NCI-H460 (cell line): ENCODE results near the gene CNTN4. TPM values are rescaled to one million over a fixed set of nuclear protein-coding genes. Genes with fewer than 3 reads are reported as not detected.
"Not testable (repeated sequence)": the region's sequence is repeated elsewhere in the genome, so short reads cannot be mapped to it uniquely, and the experiment has no call there.

ENCODE experiments used
- DNase-seq: peaks from one replicate; pipeline ENCODE4 v3.0.0-alpha.2; 2016; ENCODE audit warnings: low read depth; ENCODE audit errors: extremely low read depth
- total RNA-seq: library from RNA; depleted of rRNA; stranded (reverse); fragments of >200 nt; shearing (Covaris generic); gene quantifications from 2 replicates; pipeline ENCODE4 v1.2.3, GENCODE V29; 2014

CNTN4 gene
- total RNA-seq, 1 experiment from 2014 or later = 1.6 TPM

DNA sequence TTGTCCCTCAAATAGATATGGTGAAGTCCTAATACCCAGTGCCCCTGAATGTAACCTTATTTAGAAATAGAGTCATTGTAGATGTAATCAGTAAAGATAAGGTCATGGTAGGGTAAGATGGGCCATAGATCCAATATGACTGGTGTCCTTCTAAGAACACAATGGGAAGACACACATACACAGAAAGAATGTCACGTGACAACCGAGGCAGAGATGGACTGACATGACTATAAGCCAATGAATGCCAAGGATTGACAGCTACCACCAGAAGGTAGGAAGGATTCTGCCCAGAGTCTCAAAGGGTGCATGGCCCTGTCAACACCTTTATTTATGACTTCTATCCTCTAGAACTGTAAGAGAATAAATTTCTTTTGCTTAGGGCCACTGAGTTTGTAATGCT, 780.4 kb downstream of the CNTN4 start:
- DNase-seq = no peak

DNA sequence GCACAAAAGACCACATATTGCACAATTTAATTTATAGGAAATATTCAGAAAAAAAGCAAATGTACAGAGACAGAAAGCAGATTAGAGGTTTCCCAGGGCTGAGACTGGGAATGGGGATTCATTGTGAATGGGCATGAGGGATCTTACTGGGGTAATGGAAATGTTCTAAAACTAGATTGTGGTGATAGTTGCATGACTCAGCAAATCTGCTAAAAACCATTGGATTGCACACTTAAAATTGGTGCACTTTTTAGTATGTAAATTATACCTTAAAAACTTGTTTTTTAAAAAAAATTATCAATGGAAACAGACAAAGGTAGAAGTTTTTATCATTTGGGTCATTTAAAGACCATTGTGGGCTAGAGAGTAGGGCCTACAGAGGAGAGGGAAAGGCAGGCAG, 780.9 kb downstream of the CNTN4 start:
- no peak for DNase-seq

DNA sequence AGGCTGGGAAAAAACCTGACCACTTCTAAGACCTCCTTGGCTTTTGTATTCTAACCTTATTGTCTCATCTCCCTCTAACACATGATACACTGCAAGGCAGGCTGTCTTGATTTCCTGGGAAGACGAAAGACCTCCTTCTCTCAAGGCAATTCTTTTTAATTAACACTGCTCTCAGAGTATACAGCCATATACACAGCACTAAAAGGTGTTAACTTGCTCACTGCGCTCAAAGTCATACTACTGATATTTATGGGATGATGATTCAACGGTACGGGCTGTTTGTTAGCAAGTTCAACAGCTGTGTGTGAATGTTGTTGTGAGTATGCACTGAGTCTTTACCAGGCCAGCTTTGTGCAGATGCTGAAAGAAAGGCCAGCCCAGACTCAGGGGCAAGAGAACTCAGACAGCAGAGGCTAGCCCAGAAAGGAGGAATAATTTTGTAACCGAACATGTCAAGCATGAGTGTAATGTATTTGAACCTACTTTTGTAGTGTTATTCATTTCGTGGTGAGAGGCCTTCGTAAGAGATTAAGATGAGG, 781.6 kb downstream of the CNTN4 start:
- peak; percentile 8 for DNase-seq

DNA sequence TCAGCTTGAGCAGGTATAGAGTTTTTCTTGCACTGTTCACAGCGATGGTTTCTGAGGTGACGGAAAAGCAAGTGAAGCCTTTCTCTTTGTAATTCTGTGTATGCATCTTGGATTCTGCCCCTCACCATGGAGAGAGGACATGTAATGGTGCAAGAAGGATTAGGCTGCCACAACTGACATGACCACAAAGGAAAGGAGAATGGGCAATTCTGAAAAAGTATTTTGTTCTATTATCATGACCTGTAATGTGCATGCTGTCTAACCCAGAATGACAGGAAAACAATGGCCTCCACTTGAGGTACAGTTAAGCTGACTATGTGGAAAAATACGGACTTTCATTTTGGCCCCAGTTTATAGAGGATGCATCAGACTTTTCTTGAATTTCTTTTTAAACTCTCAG, 784.6 kb downstream of the CNTN4 start:
- no peak for DNase-seq

DNA sequence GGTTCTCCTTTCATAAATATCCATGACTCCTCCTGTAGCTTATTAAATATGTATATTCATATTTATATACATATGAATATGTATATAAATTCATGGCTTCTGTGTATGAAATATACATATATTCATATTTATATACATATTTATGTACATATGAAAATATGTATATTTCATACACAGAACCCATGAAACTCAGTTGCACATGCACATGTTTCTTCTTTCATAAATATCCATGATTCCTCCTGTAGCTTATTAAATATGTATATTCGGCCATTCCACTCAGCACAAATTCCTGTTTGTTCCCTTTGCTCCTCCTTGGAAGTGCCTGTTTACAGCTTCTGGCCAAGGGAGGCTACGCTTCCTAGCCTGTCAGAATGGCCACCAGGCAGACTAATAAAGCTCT, 789.9 kb downstream of the CNTN4 start:
- no peak for DNase-seq

DNA sequence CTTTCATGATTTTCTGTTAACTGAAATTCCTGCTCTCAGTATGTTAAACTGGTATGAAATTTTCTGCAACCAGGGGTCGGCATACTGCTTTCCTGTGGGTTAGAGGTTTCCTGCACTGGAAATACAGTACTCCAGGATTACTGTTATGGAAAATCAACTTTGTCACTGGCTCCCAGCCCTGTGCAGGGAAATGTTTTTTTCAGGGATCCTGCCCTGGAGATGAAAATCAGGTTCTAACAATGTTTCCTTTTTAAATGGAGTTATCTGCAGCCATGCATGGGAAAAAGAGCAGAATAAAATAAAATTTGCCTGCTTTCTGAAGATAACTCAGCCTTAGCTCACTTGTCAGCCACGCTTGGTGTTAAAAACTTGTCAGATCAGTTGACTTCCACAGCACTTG, 791.1 kb downstream of the CNTN4 start:
- DNase-seq = no peak

DNA sequence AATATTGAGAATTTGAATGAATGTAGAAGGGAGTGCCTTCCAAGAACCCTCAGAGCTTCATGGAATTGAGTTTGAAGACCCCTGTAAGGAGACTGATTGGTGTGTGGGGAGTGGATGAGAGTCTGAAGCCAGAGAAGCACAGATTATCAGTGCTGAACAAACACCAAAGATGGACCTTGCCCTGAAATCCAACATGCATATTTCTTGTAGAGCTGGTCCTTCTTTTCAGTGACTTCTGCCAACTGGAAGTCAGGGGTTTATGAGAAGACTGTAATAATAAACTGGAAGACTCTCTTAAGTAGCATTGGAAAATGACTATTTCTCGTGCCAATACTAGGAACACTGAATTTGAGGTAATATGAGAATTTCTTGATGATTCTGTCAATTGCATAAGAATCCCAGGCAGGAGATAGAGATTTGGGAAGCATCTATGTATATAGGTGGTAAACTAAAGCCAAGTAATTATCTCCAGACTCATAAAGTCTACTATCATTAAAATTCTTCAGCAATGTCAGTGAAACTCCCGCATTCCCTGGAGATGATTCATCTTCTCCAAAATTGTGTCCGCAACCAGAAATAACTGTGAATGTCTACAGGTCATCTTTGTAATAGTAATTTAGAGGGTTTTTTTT, 797.8 kb downstream of the CNTN4 start:
- DNase-seq = no peak

DNA sequence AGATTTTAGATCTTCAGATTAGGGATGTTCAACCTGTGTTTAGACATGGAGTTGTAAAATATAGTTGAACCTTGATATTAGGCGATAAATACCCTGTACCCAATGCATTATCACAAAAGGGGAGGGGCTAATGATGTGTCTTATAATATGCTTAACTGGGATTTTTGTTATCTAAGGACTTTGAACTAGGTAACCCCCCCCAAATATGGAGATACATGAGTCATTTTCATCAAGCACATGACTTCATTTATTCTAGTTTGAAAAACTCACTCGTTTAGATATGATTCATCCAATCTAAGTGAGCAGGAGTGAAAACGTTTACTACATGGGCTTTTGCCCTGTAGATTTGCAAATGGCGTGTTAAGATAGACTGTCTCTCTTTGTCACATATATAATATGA, 799.2 kb downstream of the CNTN4 start:
- no peak for DNase-seq

DNA sequence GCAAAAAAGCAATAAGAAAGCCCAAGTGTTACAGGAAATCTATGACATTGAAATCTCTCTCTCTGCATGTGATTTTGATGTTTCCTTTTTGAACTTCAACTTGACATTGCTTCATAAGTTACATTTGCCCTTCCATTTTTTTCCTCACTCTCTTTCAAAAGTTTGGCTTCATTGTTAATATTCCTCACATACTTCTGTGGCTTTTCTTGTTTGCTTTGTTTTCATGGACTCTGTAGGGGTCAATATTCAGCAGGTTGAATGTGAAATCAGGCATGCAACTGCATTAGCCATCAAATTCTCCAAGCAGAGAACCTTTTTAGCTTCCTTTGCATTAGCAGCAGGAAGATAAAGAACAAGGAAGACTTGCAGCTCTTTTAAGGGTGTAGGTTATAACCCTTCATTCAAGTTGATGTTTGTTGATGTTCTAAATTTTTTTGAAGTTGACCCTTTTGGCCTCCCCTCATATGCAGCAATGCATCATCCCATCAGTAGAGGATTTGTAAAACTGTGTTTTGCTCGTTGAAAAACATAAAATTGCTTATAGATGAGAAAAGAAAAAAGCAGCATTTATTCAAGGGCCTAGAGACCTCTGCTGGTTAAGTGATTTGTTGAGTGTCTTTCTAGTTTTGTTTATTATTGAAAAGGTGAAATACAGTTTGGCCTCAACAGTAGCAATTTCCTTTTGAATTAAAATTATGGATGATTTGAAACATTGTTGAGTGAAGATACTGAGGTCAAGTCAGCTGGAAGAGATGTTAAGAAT, 800.1 kb downstream of the CNTN4 start:
- no peak for DNase-seq

DNA sequence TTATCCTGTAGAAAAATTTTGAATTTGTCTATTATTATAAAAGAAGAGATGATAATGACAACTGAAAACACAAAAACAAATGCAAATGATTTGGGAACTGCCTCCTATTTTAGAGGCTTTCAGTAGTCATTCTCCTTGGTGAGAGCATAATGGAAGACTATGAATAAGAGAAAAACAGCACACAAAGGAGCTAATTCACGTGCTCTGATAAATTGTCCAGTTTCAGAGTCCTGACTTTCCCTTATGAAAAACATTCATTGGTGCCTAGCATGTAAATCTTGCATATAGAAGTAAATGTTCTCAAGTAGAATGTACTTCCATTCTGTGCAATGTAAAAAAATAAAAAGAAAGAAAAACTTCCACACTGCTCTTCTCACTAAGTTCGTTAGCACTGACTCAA, 805.4 kb downstream of the CNTN4 start:
- no peak for DNase-seq

DNA sequence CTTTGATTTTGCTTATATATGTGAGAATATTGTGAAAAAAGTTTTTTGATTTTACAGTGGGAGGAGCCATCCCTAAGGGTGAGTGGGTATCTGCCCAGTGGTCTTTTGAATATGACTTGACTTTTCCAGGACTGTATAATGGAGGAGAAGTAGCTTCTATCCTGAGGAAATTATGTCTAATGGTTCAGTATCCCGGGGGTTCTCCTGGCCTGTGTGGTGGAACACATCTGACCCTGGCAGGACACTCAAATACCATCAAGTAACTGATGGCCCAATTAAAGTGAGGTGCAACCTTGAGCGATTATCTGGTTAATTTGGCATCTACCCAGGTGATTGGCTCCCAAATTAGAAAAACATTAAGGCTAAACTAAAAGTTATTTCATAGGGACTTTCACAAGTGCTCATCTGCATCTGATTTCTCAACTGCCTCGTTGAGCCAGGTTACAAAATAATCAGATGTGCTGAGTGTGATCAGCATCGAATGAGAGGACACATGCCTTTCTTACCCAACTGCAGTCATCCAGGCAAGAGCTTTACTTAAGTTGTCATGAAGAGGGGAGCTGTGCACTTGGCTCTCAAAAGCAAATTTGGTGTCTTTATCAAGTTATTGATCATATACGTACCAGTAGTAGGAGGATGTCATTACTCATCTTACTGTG, 810.2 kb downstream of the CNTN4 start:
- no peak for DNase-seq

DNA sequence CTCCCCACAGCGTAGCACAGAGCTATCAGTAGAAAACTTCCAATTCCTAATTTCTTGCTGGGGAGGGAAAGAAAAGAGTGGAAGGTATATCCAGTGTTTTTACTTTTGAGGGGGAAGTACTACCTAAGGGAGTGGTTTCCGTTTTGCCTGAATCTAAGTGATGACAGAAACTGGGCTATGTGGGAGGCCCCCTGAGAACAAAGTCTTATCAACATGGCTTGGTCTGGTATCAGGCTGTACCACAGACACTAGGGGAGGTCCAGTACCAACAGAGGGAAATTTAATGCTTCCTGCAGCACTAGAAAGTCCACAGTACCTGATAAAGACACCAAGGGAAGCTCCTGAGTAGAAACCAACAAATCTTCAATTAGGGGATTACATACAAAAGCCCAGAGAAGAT, 812.3 kb downstream of the CNTN4 start:
- no peak for DNase-seq

DNA sequence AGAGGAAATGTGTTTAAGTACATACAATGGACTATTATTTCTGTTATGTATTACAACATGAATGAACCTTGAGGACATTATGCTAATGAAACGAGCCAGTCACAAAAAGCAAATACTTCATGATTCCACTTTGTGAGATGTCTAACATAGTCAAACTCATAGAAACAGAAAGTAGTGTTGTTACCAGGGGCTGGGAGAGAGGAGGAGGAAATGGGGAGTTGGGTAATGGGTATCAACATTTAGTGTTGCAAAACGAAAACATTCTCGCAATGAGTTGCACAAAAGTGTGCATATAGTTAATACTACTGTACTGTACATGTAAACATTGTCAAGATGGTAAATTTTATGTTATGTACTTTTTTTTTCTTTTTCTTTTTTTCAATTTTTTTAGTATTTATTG, 817.2 kb downstream of the CNTN4 start:
- DNase-seq = no peak

DNA sequence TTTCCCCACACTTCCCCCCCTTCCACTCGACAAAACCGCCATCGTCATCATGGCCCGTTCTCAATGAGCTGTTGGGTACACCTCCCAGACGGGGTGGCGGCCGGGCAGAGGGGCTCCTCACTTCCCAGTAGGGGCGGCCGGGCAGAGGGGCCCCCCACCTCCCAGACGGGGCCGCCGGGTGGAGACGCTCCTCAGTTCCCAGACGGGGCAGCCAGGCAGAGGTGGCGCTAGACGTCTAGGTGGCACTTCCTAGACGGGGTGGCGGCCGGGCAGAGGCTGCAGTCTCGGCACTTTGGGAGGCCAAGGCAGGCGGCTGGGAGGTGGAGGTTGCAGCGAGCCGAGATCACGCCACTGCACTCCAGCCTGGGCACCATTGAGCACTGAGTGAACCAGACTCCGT, 818.0 kb downstream of the CNTN4 start:
- DNase-seq = not testable (repeated sequence)

DNA sequence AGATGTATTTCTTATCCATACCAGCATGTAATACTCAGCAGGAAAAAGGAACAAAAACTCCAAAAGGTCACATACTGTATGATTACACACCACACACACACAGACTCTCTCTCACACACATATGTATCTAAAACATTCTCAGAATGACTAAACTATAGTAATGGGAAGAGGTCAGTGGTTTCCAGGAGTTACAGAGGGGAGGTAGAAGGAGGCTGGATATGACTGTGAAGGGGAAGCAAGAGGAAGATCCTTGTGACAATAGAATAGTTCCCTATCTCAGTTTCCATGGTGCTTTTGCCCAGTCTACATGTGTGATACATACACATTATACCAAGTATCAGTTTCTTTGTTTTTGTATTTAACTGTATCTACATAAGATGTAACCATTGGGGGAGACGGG, 821.4 kb downstream of the CNTN4 start:
- no peak for DNase-seq

DNA sequence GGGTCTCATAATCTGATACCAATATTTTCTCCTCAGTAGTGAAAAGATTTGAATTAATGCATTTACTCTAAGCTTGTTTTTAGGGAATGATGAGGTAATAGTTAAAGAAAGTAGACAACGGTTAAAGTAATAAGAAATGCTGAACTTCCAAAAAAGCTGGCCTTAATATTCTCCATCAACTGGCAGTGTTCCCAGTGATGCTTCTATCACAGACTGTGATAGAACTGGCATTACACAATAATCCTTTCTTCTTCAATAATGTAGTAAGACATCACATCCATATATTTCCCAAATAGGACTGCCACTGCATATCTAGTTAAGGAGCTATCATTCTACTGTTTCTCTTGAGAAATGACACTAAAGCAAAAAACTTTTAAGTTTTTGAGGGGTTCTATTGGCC, 822.8 kb downstream of the CNTN4 start:
- no peak for DNase-seq

DNA sequence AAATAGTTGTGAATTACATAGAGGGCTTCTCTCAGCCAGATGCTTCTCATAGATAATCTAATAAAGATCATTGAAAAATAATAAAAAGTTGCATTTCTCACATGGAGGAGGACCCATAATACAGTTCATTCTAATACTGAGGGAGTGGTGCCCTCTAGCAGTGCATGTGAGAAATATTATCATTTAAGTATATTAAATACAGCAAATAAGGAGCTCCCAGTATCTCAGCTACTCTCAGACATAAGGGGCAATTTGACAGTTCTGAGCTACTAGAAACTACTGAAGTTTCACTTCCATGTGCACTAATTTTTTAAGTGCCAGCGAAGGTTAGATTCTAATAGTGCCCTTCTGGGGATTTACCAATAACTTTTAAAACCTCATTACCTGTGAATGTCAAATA, 823.2 kb downstream of the CNTN4 start:
- peak; percentile 20 for DNase-seq

DNA sequence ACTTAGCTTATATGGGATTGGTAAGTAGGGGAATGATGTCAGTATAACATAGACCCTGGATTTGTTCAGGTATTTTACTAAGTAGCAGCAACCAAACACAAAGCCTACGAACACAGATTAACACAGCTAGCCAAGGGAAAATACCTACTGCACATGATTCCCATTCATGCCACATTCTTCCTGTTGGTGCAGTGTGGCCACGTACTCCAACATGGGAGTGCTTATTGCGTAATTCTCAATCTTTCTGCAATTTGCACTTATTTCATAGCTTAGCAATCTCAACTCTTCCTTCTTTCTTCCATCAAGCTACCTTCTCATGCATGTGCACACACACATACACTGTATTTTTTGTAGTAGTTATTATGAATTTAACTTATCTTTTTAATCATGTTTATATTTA, 824.7 kb downstream of the CNTN4 start:
- DNase-seq = no peak

DNA sequence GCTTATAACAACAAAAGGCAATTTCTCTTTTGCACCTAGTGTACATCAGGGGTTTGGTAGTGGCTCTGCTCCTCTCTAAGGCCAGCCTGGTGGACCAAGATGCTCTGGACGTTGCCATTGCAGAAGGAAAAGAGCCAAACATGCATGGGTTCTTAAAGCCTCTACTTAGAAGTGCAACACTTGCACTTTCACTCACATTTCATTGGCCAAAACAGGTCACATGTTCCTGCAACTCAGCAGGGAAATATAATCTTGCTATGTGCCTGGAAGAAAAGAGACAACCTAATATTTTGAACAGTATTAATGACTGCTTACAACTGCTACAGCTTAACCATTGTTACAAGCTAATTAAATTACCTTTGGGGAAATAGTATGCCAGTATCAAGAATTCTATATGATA, 828.6 kb downstream of the CNTN4 start:
- DNase-seq = no peak

DNA sequence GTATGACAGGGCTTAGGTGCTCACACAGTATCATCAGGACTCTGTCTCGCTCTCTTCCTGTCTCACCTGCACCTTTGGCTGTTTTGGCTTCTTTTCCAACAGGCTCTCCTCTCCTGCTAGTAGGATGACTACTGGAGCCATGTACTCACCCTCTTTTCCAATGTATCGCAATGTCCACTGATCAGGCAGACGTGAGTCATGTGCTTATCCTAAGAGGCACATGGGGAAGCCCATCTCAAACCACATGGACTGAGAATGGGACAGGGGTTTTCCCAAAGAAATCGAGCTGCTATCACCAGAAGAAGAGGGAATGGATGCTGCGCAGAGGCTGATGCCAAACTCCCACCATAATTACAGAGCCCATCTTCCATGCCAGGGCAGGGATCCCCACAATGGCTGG, 830.9 kb downstream of the CNTN4 start:
- no peak for DNase-seq

DNA sequence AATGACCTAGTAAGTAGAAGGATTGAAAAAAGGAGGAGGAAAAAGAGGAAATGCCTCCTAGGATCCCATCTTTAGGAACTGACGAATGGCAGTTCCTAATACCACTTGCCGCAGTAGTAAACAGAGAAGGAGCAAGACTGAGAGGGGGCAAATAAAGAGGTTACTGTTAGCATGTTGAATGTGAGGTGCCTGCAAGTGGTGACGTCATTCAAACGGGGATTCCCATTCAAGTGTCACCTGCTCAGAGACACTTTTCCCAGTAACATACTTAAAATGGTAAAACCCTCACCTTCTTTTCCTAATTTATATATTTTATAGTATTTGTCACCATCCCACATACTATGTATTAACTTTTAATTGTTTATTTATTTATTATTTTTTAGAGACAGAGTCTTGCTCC, 832.6 kb downstream of the CNTN4 start:
- DNase-seq = no peak

DNA sequence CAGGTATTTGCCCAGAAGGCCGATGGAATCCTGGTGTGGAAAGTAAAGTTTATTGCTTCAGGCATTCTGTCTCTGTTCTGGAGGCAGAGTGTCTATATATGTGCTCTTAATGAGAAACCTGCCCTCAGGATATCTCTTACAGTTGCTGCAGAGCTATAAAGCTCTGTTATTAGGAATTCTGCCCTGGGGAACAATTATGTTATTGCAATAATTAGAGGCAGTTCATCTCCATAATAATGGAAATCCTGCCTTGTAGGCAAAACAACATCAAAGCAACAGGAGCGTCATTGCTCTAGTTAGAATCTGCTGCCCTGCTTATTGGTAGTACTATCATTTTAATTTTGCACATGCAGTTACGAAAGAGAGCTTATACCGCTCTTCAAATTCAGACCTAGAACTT, 835.9 kb downstream of the CNTN4 start:
- no peak for DNase-seq
